ENCODE data around the gene MKX.

GRCh38 chr10:27671821-27672220 is 73.8 kb downstream of the MKX start:
- TF ChIP-seq, protein P1, sequence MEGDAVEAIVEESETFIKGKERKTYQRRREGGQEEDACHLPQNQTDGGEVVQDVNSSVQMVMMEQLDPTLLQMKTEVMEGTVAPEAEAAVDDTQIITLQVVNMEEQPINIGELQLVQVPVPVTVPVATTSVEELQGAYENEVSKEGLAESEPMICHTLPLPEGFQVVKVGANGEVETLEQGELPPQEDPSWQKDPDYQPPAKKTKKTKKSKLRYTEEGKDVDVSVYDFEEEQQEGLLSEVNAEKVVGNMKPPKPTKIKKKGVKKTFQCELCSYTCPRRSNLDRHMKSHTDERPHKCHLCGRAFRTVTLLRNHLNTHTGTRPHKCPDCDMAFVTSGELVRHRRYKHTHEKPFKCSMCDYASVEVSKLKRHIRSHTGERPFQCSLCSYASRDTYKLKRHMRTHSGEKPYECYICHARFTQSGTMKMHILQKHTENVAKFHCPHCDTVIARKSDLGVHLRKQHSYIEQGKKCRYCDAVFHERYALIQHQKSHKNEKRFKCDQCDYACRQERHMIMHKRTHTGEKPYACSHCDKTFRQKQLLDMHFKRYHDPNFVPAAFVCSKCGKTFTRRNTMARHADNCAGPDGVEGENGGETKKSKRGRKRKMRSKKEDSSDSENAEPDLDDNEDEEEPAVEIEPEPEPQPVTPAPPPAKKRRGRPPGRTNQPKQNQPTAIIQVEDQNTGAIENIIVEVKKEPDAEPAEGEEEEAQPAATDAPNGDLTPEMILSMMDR (IDR thresholded peaks at IDR 0.05): no peak
- no peak for TF ChIP-seq POLR2A (IDR thresholded peaks at IDR 0.05)

Measured in thyroid gland (tissue), 4 donors.